Kasumi-1 (cell line): ENCODE results near the gene NFE2L1.

Source experiments
- DNase-seq, 2 experiments: peaks; one replicate each; lab custom pipeline; 2025; lab: John Stamatoyannopoulos, UW

NFE2L1 gene

GRCh38 chr17:48047113-48047740 is 932 bp upstream of the NFE2L1 start:
- no peak for DNase-seq

GRCh38 chr17:48048384-48049126 is 396 bp downstream of the NFE2L1 start:
- DNase-seq: peak; percentile 75 to 84

GRCh38 chr17:48051283-48051682 is 3.1 kb downstream of the NFE2L1 start:
- no peak for DNase-seq

GRCh38 chr17:48051706-48052486 is 3.7 kb downstream of the NFE2L1 start:
- DNase-seq: no peak

GRCh38 chr17:48052956-48053757 is 5.0 kb downstream of the NFE2L1 start:
- peak; percentile 45 to 46 for DNase-seq

GRCh38 chr17:48053758-48054237 is 5.6 kb downstream of the NFE2L1 start:
- DNase-seq: no peak

- DNase-seq: no peak
These were observed 6.4 kb downstream of the NFE2L1 start for GRCh38 chr17:48054238-48055185.

GRCh38 chr17:48055531-48056245 is 7.5 kb downstream of the NFE2L1 start:
- no peak for DNase-seq

- DNase-seq: no peak
These were observed 8.1 kb downstream of the NFE2L1 start for GRCh38 chr17:48056246-48056745.

GRCh38 chr17:48056879-48057278 is 8.7 kb downstream of the NFE2L1 start:
- DNase-seq: no peak

- DNase-seq: no peak
These were observed 9.5 kb downstream of the NFE2L1 start for GRCh38 chr17:48057626-48058025.

GRCh38 chr17:48058393-48059124 is 10.4 kb downstream of the NFE2L1 start:
- DNase-seq: no peak

GRCh38 chr17:48059125-48059668 is 11.0 kb downstream of the NFE2L1 start:
- DNase-seq: no peak

- no peak for DNase-seq
These were observed 12.1 kb downstream of the NFE2L1 start for GRCh38 chr17:48060249-48060648.

GRCh38 chr17:48062273-48062672 is 14.1 kb downstream of the NFE2L1 start:
- DNase-seq: no peak

GRCh38 chr17:48064638-48065037 is 16.5 kb downstream of the NFE2L1 start:
- no peak for DNase-seq

GRCh38 chr17:48066192-48066591 is 18.0 kb downstream of the NFE2L1 start:
- DNase-seq: no peak

- DNase-seq: no peak
These were observed 18.5 kb downstream of the NFE2L1 start for GRCh38 chr17:48066656-48067055.

GRCh38 chr17:48067245-48067644 is 19.1 kb downstream of the NFE2L1 start:
- DNase-seq: no peak
